ENCODE results near the gene CTIF.

CTIF gene

DNA sequence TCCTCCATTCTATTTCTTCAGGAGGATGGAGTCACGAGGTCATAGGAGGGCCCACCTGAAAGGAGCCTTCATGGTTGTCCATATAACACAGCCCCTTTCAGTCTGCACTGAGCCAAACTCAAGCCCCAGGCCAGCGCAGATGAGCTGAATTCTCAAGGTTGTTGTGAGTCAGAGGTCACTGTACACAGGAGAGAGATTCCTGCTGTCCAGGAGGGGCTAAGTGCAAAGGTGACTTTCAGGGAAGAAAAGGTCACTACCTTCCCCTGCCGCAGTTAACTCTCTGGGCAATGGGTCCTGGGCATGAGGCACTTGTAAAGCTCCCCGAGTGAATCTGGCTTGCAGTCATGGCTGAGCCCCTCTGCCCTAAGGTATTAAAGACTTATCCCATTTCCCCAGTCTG lies 150.7 kb downstream of the CTIF start:
- no peak for DNase-seq

GRCh38 chr18:48690494-48690893 lies 151.7 kb downstream of the CTIF start:
- no peak for DNase-seq

DNA sequence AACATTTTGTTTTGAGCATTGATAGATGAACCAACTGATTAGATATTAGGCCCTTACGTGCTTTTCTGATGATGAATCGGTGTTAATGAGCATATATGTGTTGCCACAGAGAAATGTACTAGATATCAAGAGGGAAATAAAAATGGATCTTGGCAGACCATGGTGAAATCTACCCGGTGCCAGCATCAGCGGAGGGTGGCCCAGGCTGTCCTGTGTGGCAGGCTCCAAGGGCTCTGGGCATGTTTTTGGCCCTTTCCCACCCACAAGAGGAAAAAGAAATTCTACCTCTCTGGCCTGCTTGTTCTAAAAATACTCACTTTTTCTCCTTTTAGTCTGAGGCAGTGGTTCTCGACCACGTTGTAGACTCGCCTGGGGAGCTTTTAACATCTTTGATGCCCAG lies 154.2 kb downstream of the CTIF start:
- no peak for DNase-seq

- no peak for DNase-seq
Observed at GRCh38 chr18:48693625-48694262, 154.9 kb downstream of the CTIF start.

- no peak for DNase-seq
Observed at GRCh38 chr18:48694295-48694694, 155.5 kb downstream of the CTIF start.

DNA sequence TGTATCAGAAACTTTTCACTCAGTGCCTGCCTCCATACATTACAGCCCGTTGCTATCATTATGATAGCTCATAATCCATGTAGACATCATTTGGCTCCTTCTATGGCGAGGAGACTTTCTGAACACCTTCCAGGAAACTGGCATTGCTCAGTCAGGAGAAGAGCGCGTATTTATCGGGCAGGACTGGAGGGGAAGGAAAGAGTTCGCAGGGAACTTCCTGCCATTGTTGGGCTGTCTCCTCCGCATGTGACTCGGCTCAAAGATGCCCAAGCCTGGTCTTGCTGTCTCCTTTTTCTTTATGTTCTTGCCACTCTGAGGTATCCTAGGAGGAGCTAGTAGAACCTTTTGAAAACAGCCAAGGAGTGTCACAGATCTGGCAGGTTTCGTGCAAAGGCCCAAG lies 156.8 kb downstream of the CTIF start:
- no peak for DNase-seq

DNA sequence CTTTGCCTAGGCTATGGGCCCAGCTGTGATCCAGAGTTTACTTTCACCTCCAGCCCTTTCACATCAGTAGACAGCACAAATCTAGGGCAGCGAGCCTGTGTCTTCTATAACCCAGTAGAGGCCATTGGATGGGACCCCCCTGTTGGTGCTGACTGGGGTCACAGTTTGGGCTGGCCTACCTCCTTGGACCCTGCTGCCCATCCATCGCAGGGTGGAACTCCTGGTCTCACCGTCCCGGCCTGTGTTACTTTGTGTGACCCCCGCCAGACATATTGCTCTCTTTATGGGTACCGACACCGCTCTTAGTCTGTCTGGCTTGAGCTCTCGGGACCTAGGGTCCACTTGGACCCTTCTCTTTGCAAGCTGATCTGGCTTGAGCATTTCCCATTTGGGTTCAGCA lies 157.4 kb downstream of the CTIF start:
- DNase-seq = no peak

GRCh38 chr18:48697441-48697840 lies 158.6 kb downstream of the CTIF start:
- DNase-seq = no peak

DNA sequence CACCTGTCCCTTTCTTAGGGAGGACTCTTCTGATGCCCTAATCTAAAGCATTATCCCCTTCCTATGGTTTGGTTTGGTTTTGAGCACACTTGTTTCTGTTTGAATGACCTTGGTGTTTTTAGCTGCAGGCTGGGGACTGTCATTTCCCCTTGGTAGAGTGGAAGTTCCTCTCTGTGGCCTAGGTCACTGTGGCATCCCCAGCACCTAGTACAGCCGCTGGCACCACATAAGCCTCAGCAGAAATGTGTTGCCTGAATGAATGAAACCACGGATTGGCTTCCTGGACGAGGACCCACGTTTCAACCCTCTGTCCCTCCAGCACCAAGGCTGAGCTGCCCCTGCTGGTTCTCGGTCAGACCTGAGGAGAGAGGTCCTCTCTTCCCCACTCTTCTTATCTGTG lies 159.9 kb downstream of the CTIF start:
- DNase-seq = no peak

DNA sequence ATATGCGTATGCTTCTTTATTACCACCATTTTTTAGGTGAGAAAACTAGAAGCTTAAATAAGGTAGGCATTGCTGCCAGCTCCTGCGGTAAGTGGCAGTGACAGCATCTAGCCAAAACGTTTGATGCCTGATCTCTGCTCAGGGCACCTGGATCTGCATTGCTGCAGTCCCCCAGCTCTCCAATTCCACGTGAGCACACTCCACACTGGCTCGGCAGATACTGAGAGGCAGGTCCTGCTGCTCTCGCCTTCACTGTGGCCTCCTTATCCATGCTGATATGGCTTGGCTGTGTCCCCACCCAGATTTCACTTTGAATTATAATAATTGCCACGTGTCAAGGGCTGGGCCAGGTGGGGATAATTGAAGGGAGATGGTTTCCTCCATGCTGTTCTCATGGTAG lies 160.9 kb downstream of the CTIF start:
- no peak for DNase-seq

GRCh38 chr18:48700446-48700845 lies 161.6 kb downstream of the CTIF start:
- DNase-seq = no peak

- DNase-seq = no peak
Observed at GRCh38 chr18:48702346-48703027, 163.7 kb downstream of the CTIF start.

GRCh38 chr18:48703028-48703386 lies 164.2 kb downstream of the CTIF start:
- no peak for DNase-seq

DNA sequence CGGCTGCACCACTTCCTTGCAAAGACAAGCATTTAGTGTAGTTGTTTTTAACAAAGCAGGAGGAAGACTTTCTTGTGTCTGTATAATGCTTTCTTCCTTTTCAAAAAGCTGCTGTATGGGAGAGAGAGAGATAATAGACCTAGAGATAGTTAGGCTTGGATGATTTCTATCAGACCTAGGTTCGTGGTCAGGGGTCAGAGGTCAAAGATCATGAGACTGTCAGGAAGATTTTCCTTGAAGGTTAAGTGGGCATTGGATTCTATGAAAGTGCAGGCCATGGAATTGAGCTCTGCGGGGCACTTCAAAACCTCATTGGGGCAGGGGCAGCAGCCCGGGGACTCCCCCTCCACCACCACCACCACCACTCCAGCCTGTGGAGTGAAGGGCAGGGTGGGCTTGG lies 164.6 kb downstream of the CTIF start:
- DNase-seq = no peak

- DNase-seq = no peak
Observed at GRCh38 chr18:48705043-48705442, 166.2 kb downstream of the CTIF start.

- DNase-seq = no peak
Observed at GRCh38 chr18:48705531-48705930, 166.7 kb downstream of the CTIF start.

- no peak for DNase-seq
Observed at GRCh38 chr18:48706731-48707130, 167.9 kb downstream of the CTIF start.

GRCh38 chr18:48707636-48708296 lies 168.9 kb downstream of the CTIF start:
- DNase-seq = no peak

- no peak for DNase-seq
Observed at GRCh38 chr18:48708807-48709206, 170.0 kb downstream of the CTIF start.

GRCh38 chr18:48709371-48710062 lies 170.7 kb downstream of the CTIF start:
- DNase-seq = no peak

DNA sequence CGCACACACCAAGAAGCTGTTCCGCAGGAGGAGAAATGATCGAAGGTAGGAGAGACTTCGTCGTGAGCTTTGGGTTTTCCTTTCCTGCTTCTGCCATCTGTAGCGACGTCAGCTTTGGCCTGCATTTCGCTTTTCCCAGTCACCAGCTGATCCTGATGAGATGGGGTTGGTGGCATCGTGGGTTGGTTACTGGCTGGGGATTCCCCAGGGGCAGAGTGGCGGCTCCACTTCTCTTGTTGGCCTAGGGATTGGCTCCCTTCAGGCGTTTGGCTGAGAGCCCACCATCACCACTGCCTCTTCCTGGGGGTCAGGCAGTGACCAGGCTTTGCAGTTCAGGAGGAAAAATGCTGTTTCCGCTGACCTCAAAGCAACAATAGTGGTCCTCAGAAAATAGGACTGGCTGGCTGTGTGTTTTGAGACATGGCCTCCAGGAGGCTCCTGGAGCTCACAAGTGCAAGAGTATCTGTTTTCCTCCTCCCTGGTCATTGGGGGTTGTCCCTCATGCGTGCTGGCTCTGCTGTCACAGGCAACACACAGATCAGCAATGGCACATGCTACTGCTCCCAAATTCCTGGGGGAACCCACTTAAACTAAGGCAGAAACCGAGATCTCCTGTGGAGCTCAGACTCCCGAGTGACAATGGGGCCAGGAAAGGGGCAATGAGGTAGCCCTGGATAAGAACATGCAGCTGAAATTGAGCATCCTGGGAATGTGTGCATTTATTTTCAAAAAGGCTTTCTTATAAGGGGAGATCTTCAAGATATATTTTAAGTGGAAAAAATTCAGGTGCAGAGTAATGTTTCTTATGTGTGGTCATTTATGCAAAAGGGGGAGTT lies 173.0 kb downstream of the CTIF start:
- DNase-seq = peak; percentile 72

- peak; percentile 54 for DNase-seq
Observed at GRCh38 chr18:48713309-48713708, 174.5 kb downstream of the CTIF start.

DNA sequence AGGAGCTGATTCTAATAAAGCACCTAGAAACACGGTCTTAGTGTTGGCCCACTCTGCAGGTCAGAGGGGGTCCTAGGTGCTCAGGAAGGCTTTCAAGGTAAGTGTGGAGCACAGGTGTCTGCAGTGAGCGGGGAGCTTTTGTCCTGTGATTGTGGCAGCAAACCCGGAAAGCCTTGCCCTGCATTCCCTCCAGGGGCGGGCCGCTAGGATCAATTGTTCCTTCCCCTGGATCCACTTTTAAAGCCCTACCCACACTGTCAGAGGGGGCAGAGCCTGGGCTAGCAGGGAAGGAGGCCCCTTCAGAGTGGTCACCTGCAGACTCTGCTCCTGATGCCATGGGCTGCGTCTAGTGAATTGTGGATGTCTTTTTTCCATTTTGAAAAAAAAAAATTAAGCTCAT lies 176.0 kb downstream of the CTIF start:
- no peak for DNase-seq

Data from retina (tissue), 1 donor.